A549 (cell line): ENCODE results near the gene TIGD3.

ENCODE experiments used
- CTCF ChIP-seq: fragments of >200 bp; sonication (Bioruptor Twin); formaldehyde crosslinking; IDR thresholded peaks from 3 replicates; pipeline ENCODE4 v1.5.1; 2016
- ELK1 ChIP-seq: fragments of 150-350 bp; IDR thresholded peaks from 2 replicates; pipeline ENCODE4 v1.6.1; 2014; ENCODE audit warnings: low read depth, mild to moderate bottlenecking, low read length
- EP300 ChIP-seq, 2 experiments: fragments of >200 bp; sonication (Bioruptor Twin); formaldehyde crosslinking; IDR thresholded peaks; 2 replicates in 1 of 2; 3 replicates in 1 of 2; pipeline ENCODE4 v1.6.1; 2016 to 2017
- HDAC2 ChIP-seq: fragments of 200-600 bp; sonication (generic); IDR thresholded peaks from 2 replicates; pipeline ENCODE4 v1.6.1; 2016
- HOXB13 ChIP-seq: fragments of 250-450 bp; sonication (Bioruptor Pico); IDR thresholded peaks from 2 replicates; pipeline ENCODE4 v1.5.0; 2020; ENCODE audit warnings: low read depth, mild to moderate bottlenecking, moderate library complexity
- MAFK ChIP-seq: fragments of 450-650 bp; IDR thresholded peaks from 2 replicates; pipeline ENCODE4 v1.6.1; 2014; ENCODE audit not compliant: partially characterized antibody
- MAX ChIP-seq: IDR thresholded peaks from 2 replicates; pipeline ENCODE4 v1.6.1; 2012
- POLR2A ChIP-seq: IDR thresholded peaks from 2 replicates; pipeline ENCODE4 v1.6.1; 2012; ENCODE audit warnings: mild to moderate bottlenecking, low read length
- RAD21 ChIP-seq, 2 experiments: fragments of >200 bp in 1 of 2; sonication (Bioruptor Twin) in 1 of 2; formaldehyde crosslinking in 1 of 2; IDR thresholded peaks in 1 of 2; conservative IDR thresholded peaks in 1 of 2; 2 replicates in 1 of 2; 3 replicates in 1 of 2; pipeline ENCODE4 v1.6.1; 2012 to 2018; ENCODE audit warnings: inconsistent platforms in 1 of 2
- RARB ChIP-seq: fragments of 250-450 bp; sonication (Bioruptor Pico); IDR thresholded peaks from 2 replicates; pipeline ENCODE4 v1.8.0; 2021; ENCODE audit warnings: mild to moderate bottlenecking, moderate library complexity
- RCOR1 ChIP-seq: fragments of 150-350 bp; IDR thresholded peaks from 2 replicates; pipeline ENCODE4 v1.6.1; 2014; ENCODE audit warnings: antibody characterized with exemption, low read length, low read depth
- REST ChIP-seq: fragments of 200-600 bp; sonication (generic); IDR thresholded peaks from 2 replicates; pipeline ENCODE4 v1.6.1; 2016; ENCODE audit warnings: antibody characterized with exemption, mild to moderate bottlenecking, moderate library complexity
- RFX5 ChIP-seq: fragments of 450-650 bp; IDR thresholded peaks from 2 replicates; pipeline ENCODE4 v1.7.1; 2014; ENCODE audit warnings: antibody characterized with exemption, mild to moderate bottlenecking, moderate library complexity

- TF ChIP-seq HDAC2 (no peak), EP300 (IDR thresholded peaks at IDR 0.05) (no peak), CTCF (no peak), RCOR1 (no peak), POLR2A (no peak), RFX5 (no peak), RARB (CRISPR knock-in tag) (no peak), HOXB13 (CRISPR knock-in tag) (no peak), MAFK (no peak), RAD21 (conservative IDR thresholded peaks at IDR 0.05 in 1 of 2, IDR thresholded peaks at IDR 0.05 in 1 of 2) (no peak), REST (no peak), MAX (no peak), ELK1 (no peak)
Measured at GRCh38 chr11:65373839-65374580, 19.5 kb downstream of the TIGD3 start.
